Adrenal gland (tissue), 5 donors: ENCODE results near the gene F12.

Experiments used
- CTCF ChIP-seq, 6 experiments: fragments of 450-650 bp in 4 of 6; fragments of 200-600 bp in 2 of 6; sonication (generic) in 1 of 6; IDR thresholded peaks; 1 replicate in 5 of 6; 2 replicates in 1 of 6; pipeline versions ENCODE4 v1.5.1 to v1.8.0; 2016 to 2021; ENCODE audit warnings: antibody characterized with exemption in 6 of 6, mild to moderate bottlenecking in 2 of 6, moderate library complexity in 1 of 6
- POLR2A ChIP-seq, 2 donors: fragments of 450-650 bp; IDR thresholded peaks; one replicate each; pipeline ENCODE4 v1.6.1; 2017; ENCODE audit warnings: antibody characterized with exemption in 2 of 2, mild to moderate bottlenecking in 2 of 2, moderate library complexity in 1 of 2
- donor health status: DM: no; HTN: no; CAD: no.

GRCh38 chr5:177430972-177431316 is 21.6 kb upstream of the F12 start:
- TF ChIP-seq CTCF (IDR thresholded peaks at IDR 0.05) (no peak), POLR2A (IDR thresholded peaks at IDR 0.05) (no peak)
